Esophagus squamous epithelium (tissue), 4 donors: ENCODE results near the gene MTHFSD.

ENCODE experiments used
- CTCF ChIP-seq, 6 experiments: fragments of 450-650 bp in 4 of 6; fragments of 200-600 bp in 2 of 6; sonication (generic) in 2 of 6; IDR thresholded peaks; one replicate each; pipeline ENCODE4 v1.5.1; 2016 to 2019; ENCODE audit warnings: antibody characterized with exemption in 6 of 6, mild to moderate bottlenecking in 4 of 6, moderate library complexity in 4 of 6
- POLR2A ChIP-seq, 4 donors: fragments of 450-650 bp; IDR thresholded peaks; one replicate each; pipeline ENCODE4 v1.6.1; 2017; ENCODE audit warnings: antibody characterized with exemption in 4 of 4, mild to moderate bottlenecking in 4 of 4, moderate library complexity in 3 of 4

GRCh38 chr16:86525696-86526095 lies 29.3 kb downstream of the MTHFSD start:
- TF ChIP-seq CTCF (IDR thresholded peaks at IDR 0.05) (no peak), POLR2A (IDR thresholded peaks at IDR 0.05) (no peak)
